Testis (tissue), 2 donors: Measurements from ENCODE around the gene JPH2.

Experiments
- CTCF ChIP-seq, 3 experiments: fragments of 450-650 bp in 2 of 3; fragments of 200-600 bp in 1 of 3; sonication (generic) in 1 of 3; IDR thresholded peaks; one replicate each; pipeline ENCODE4 v1.5.1; 2016 to 2019; ENCODE audit warnings: antibody characterized with exemption in 3 of 3, mild to moderate bottlenecking in 2 of 3, moderate library complexity in 1 of 3
- POLR2A ChIP-seq: fragments of 450-650 bp; IDR thresholded peaks from one replicate; pipeline ENCODE4 v1.6.1; 2017; ENCODE audit warnings: antibody characterized with exemption, mild to moderate bottlenecking, moderate library complexity

- TF ChIP-seq CTCF (IDR thresholded peaks at IDR 0.05) (no peak), POLR2A (no peak)
Observed at GRCh38 chr20:44131704-44132103, 55.3 kb downstream of the JPH2 start.
